ENCODE data around the gene FER. TPM values are rescaled to one million over a fixed set of nuclear protein-coding genes. Genes with fewer than 3 reads are reported as not detected.

Gene FER
- total and polyA plus RNA-seq, 2 donors: 2.8 to 8.8 TPM

DNA sequence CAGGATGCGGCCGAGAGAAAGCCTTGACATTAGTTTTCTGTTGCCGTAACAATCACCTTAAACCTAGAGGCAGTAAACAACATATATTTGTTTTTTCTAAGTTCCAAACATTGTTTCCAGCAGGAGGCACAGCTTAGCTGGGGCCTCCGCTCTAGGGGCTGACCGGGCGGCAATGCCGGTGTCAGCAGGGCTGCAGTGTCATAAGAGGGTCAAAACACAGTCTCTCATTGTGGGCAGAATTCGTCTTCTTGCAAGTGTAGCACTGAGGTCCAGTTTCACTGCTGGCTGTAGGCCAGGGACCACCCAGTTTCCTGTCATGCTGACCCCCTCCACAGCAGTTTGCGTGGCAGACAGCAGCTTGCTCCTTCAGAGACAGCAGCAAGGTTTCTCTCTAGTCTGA lies 475.8 kb downstream of the FER start:
- H3K36me3 ChIP-seq (ENCODE audit: control insufficient read depth in 2 of 2, insufficient read depth in 2 of 2, low read length in 1 of 2): no peaks in the 10 kb centered on the region
- H3K4me1 ChIP-seq (ENCODE audit: control insufficient read depth in 2 of 2, insufficient read depth in 2 of 2, low read length in 2 of 2): no peaks in the 10 kb centered on the region
- no peaks in the 10 kb centered on the region for H3K27me3 ChIP-seq (ENCODE audit: control insufficient read depth in 2 of 2, insufficient read depth in 1 of 2, low read length in 1 of 2)
- 93% methylated on average over 9 of the region's 9 CpGs for WGBS
- no peak for DNase-seq (ENCODE audit: low read depth in 6 of 9, low spot score in 9 of 9)
- no peak overlapping the region for H3K27ac ChIP-seq (ENCODE audit: low read depth in 1 of 2, low read length in 1 of 2)
- no peak overlapping the region for H3K4me3 ChIP-seq (ENCODE audit: low read length in 2 of 2)
- no peaks in the 10 kb centered on the region for H3K9me3 ChIP-seq (ENCODE audit: control insufficient read depth in 2 of 2, insufficient read depth in 1 of 2, low read length in 1 of 2)

DNA sequence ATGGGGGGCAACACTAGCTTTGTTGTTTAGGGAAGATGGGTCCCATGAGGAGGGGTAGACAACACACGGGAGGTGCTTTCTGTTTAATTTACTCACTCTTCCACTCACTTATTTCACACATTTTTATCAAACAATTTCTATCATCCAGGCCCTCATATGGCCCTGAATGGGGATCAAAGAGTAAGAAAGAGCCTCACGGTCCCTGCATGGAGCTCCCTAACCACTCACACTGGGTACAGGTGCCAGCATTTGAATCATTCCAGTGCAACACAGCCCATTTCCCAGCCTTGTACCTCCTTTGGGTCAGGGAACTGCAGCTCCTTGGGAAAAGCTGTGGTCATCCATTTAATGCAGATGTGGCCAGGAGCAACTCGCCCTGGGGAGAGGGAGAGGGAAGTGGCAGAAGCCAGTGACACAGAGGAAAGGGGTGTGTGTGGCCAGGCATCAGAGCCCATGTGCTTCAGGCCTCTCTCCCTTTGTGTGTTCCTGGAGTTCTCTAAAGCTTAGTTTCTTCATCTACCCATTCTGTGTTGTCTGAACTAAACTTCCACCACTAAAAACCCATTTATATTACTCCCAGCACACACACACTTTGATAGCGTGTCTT lies 476.7 kb downstream of the FER start:
- Histone ChIP-seq H3K36me3 (ENCODE audit: control insufficient read depth in 2 of 2, insufficient read depth in 2 of 2, low read length in 1 of 2) (no peaks in the 10 kb centered on the region), H3K27ac (ENCODE audit: low read depth in 1 of 2, low read length in 1 of 2) (no peak overlapping the region), H3K9me3 (ENCODE audit: control insufficient read depth in 2 of 2, insufficient read depth in 1 of 2, low read length in 1 of 2) (no peaks in the 10 kb centered on the region), H3K27me3 (ENCODE audit: control insufficient read depth in 2 of 2, insufficient read depth in 1 of 2, low read length in 1 of 2) (no peaks in the 10 kb centered on the region), H3K4me3 (ENCODE audit: low read length in 2 of 2) (no peak overlapping the region), H3K4me1 (ENCODE audit: control insufficient read depth in 2 of 2, insufficient read depth in 2 of 2, low read length in 2 of 2) (no peaks in the 10 kb centered on the region)
- no peak for DNase-seq (ENCODE audit: low read depth in 6 of 9, low spot score in 9 of 9)
- 90% methylated on average over 4 of the region's 4 CpGs for WGBS

DNA sequence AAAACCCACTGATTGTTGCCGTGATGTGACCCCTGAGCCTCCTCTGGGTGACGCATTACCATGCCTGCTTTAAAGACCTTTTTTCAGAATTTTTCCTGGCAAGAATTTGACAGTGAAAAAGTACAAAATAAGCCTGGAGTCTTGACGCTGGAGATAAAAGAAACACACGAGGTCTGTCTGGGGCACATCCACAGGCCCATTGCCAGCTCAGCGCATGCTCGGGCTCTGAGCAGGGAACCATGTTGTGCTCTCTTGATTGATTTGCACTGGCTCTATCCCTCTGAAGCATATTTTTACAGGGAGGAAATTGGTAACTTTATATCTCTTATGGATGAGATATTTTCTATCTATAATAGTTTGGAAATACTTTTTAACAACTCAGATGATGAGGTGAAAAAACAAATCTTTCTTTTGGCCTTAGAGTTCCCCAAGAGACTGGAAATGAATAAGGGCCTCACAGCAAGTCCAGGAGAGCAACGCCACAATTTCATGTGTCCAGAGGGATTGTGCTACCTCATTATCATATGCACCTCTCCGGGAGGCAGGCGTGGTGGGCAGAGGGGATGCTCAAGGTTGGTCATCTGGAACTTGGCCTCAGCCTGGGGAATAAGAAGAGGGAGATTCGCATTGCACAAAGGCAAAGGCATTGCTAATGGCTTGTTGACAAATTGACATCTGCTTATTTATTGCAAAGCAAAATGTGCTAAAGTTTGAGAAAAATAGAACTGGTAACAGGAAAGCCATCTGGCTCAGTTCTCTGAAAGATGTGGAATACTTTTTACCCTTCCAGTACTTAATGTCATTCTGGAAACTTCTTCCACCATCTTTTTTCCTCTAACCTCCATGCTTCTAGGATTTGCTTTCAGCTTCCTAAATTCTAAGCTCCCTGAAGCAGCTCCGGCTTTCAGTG lies 478.3 kb downstream of the FER start:
- Histone ChIP-seq H3K27ac (ENCODE audit: low read depth in 1 of 2, low read length in 1 of 2) (no peak overlapping the region), H3K27me3 (ENCODE audit: control insufficient read depth in 2 of 2, insufficient read depth in 1 of 2, low read length in 1 of 2) (no peaks in the 10 kb centered on the region), H3K9me3 (ENCODE audit: control insufficient read depth in 2 of 2, insufficient read depth in 1 of 2, low read length in 1 of 2) (no peaks in the 10 kb centered on the region), H3K36me3 (ENCODE audit: control insufficient read depth in 2 of 2, insufficient read depth in 2 of 2, low read length in 1 of 2) (no peaks in the 10 kb centered on the region), H3K4me3 (ENCODE audit: low read length in 2 of 2) (no peak overlapping the region), H3K4me1 (ENCODE audit: control insufficient read depth in 2 of 2, insufficient read depth in 2 of 2, low read length in 2 of 2) (no peaks in the 10 kb centered on the region)
- WGBS: 94% methylated on average over 11 of the region's 11 CpGs
- no peak for DNase-seq (ENCODE audit: low read depth in 6 of 9, low spot score in 9 of 9)

DNA sequence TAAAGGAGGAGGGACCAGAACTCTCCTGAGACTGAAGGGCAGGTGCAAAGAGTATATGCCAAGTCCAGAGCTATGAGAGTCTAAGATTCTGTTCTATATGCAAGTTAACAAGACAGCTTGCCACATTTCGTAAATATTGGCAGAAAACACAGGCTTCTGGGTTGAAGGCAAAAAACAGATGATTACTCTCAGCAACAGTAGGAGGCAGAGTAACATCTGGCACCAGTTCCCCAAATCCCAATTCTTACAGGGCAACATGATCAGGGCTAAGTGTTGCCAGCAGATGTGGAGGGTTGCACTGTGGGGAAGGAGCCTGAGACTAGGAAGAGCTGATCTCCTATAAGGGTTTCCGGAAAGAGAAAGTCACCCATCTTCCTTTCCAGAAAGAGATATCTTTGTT lies 482.7 kb downstream of the FER start:
- Histone ChIP-seq H3K27me3 (ENCODE audit: control insufficient read depth in 2 of 2, insufficient read depth in 1 of 2, low read length in 1 of 2) (no peaks in the 10 kb centered on the region), H3K4me3 (ENCODE audit: low read length in 2 of 2) (no peak overlapping the region), H3K36me3 (ENCODE audit: control insufficient read depth in 2 of 2, insufficient read depth in 2 of 2, low read length in 1 of 2) (no peaks in the 10 kb centered on the region), H3K9me3 (ENCODE audit: control insufficient read depth in 2 of 2, insufficient read depth in 1 of 2, low read length in 1 of 2) (peaks cover 0 to 6% of the 10 kb centered on the region in 2 donors), H3K4me1 (ENCODE audit: control insufficient read depth in 2 of 2, insufficient read depth in 2 of 2, low read length in 2 of 2) (no peaks in the 10 kb centered on the region), H3K27ac (ENCODE audit: low read depth in 1 of 2, low read length in 1 of 2) (no peak overlapping the region)
- no peak for DNase-seq (ENCODE audit: low read depth in 6 of 9, low spot score in 9 of 9)
- 97% methylated on average over 2 of the region's 2 CpGs for WGBS

DNA sequence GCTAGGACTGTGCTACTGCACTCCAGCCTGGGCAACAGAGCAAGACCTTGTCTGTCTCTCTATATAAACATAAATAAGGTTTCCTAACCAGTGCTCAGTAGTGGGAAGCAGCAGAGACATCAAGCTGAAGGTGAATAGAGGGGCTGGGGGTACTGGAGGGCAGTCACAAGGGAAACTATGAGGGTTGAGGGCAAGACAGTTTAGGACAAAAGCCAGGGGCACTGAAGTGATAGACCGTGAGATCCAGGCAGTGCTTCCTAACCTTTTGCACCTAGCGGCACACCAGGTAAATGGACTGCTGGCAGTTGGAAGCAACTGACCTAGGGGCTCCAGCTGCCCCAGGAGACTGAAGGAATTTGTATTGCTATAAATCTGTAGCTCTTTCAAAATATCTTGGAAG lies 483.6 kb downstream of the FER start:
- DNase-seq (ENCODE audit: low read depth in 6 of 9, low spot score in 9 of 9): no peak
- 98% methylated on average over 2 of the region's 2 CpGs for WGBS
- Histone ChIP-seq H3K4me3 (ENCODE audit: low read length in 2 of 2) (no peak overlapping the region), H3K27me3 (ENCODE audit: control insufficient read depth in 2 of 2, insufficient read depth in 1 of 2, low read length in 1 of 2) (no peaks in the 10 kb centered on the region), H3K36me3 (ENCODE audit: control insufficient read depth in 2 of 2, insufficient read depth in 2 of 2, low read length in 1 of 2) (no peaks in the 10 kb centered on the region), H3K4me1 (ENCODE audit: control insufficient read depth in 2 of 2, insufficient read depth in 2 of 2, low read length in 2 of 2) (no peaks in the 10 kb centered on the region), H3K9me3 (ENCODE audit: control insufficient read depth in 2 of 2, insufficient read depth in 1 of 2, low read length in 1 of 2) (peaks cover 0 to 9% of the 10 kb centered on the region in 2 donors), H3K27ac (ENCODE audit: low read depth in 1 of 2, low read length in 1 of 2) (no peak overlapping the region)

DNA sequence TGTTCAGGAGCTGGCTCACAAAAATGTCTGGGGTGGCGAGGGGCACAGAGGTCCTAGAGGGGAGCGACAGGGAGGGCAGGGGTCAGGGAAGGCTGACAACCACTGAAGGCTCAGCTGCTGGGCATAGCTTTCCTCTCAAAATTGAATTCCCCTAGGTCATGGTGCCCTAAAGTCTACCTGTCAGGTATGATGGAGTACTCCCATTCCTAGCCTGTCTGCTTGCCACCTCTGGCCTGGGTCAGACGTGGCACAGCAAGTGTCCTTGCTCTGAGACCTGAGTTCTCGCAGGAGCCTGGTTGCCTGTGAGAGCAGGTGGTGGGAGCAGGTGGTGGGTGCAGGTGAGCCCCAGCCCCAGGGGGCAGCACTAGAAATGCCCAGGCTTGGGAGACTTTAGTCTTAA lies 486.7 kb downstream of the FER start:
- Histone ChIP-seq H3K4me3 (ENCODE audit: low read length in 2 of 2) (no peak overlapping the region), H3K4me1 (ENCODE audit: control insufficient read depth in 2 of 2, insufficient read depth in 2 of 2, low read length in 2 of 2) (no peaks in the 10 kb centered on the region), H3K36me3 (ENCODE audit: control insufficient read depth in 2 of 2, insufficient read depth in 2 of 2, low read length in 1 of 2) (no peaks in the 10 kb centered on the region), H3K27me3 (ENCODE audit: control insufficient read depth in 2 of 2, insufficient read depth in 1 of 2, low read length in 1 of 2) (peaks cover 0 to 9% of the 10 kb centered on the region in 2 donors), H3K27ac (ENCODE audit: low read depth in 1 of 2, low read length in 1 of 2) (no peak overlapping the region), H3K9me3 (ENCODE audit: control insufficient read depth in 2 of 2, insufficient read depth in 1 of 2, low read length in 1 of 2) (peaks cover 0 to 11% of the 10 kb centered on the region in 2 donors)
- no peak for DNase-seq (ENCODE audit: low read depth in 6 of 9, low spot score in 9 of 9)
- WGBS: 94% methylated on average over 4 of the region's 4 CpGs

DNA sequence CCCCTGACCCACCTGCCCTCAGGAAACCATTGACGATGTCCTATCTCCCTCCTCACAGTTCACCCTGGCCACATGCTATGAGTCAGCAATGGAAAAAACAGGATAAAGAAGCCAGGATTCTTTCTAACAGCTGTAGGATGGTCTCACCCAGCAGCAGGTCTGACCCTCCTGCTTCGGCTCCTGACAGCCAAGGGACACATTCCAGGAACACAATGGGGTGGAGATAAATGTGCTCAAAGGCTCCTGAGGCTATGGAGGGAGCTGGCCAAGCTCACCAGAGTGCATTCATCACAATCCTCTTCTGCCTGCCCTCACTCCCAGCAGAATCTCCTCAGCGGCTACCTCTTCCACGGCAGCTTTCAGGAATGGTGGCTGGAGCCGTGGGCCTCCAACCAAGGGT lies 491.8 kb downstream of the FER start:
- WGBS: 97% methylated on average over 5 of the region's 5 CpGs
- no peaks in the 10 kb centered on the region for H3K4me1 ChIP-seq (ENCODE audit: control insufficient read depth in 2 of 2, insufficient read depth in 2 of 2, low read length in 2 of 2)
- peaks cover 0 to 8% of the 10 kb centered on the region in 2 donors for H3K9me3 ChIP-seq (ENCODE audit: control insufficient read depth in 2 of 2, insufficient read depth in 1 of 2, low read length in 1 of 2)
- no peak overlapping the region for H3K27ac ChIP-seq (ENCODE audit: low read depth in 1 of 2, low read length in 1 of 2)
- H3K4me3 ChIP-seq (ENCODE audit: low read length in 2 of 2): no peak overlapping the region
- peaks cover 0 to 28% of the 10 kb centered on the region in 2 donors for H3K27me3 ChIP-seq (ENCODE audit: control insufficient read depth in 2 of 2, insufficient read depth in 1 of 2, low read length in 1 of 2)
- H3K36me3 ChIP-seq (ENCODE audit: control insufficient read depth in 2 of 2, insufficient read depth in 2 of 2, low read length in 1 of 2): no peaks in the 10 kb centered on the region
- DNase-seq (ENCODE audit: low read depth in 6 of 9, low spot score in 9 of 9): no peak

DNA sequence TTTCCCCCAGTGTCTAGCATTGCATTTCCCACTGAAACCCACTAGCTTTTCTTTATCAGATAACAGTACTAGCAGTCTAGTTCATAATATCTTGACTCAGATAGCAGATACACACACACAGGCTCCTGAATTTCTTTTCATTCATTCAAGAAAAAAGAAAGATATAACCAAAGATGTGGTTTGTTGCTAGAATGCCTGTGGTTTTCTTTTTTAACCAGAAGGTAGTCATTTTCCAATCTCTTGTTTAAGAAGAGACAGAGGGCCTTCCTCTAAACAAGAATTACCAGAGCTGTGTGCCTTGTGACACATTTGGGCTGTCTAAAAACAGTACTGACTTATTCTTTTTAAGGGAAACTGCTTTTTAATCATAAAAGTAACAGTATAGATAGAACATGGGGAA lies 494.8 kb downstream of the FER start:
- Histone ChIP-seq H3K9me3 (ENCODE audit: control insufficient read depth in 2 of 2, insufficient read depth in 1 of 2, low read length in 1 of 2) (peaks cover 0 to 15% of the 10 kb centered on the region in 2 donors), H3K36me3 (ENCODE audit: control insufficient read depth in 2 of 2, insufficient read depth in 2 of 2, low read length in 1 of 2) (no peaks in the 10 kb centered on the region), H3K27ac (ENCODE audit: low read depth in 1 of 2, low read length in 1 of 2) (no peak overlapping the region), H3K4me1 (ENCODE audit: control insufficient read depth in 2 of 2, insufficient read depth in 2 of 2, low read length in 2 of 2) (no peaks in the 10 kb centered on the region), H3K27me3 (ENCODE audit: control insufficient read depth in 2 of 2, insufficient read depth in 1 of 2, low read length in 1 of 2) (peaks cover 0 to 31% of the 10 kb centered on the region in 2 donors), H3K4me3 (ENCODE audit: low read length in 2 of 2) (no peak overlapping the region)
- DNase-seq (ENCODE audit: low read depth in 6 of 9, low spot score in 9 of 9): peak in 2 of 9 donors; percentile 5 to 41

DNA sequence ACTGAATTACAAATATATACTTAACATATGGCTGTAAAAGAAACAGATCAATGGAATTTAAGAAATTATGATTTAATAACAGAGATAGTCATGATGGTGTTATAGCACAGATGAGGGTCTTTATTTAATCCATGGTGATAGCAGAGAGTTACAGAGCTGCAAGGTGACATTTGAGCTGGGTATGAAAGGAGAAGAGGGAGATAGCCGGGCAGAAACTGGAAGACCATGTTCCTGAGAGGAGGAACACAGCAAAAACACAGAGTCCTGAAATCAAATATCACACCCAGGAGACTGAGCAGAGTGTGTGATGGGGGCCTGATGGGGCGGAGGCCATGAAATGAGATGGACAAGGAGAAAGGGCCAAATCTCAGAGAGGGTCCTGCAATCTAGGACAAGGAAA lies 498.7 kb downstream of the FER start:
- Histone ChIP-seq H3K9me3 (ENCODE audit: control insufficient read depth in 2 of 2, insufficient read depth in 1 of 2, low read length in 1 of 2) (peaks cover 0 to 15% of the 10 kb centered on the region in 2 donors), H3K36me3 (ENCODE audit: control insufficient read depth in 2 of 2, insufficient read depth in 2 of 2, low read length in 1 of 2) (no peaks in the 10 kb centered on the region), H3K4me3 (ENCODE audit: low read length in 2 of 2) (no peak overlapping the region), H3K27me3 (ENCODE audit: control insufficient read depth in 2 of 2, insufficient read depth in 1 of 2, low read length in 1 of 2) (peaks cover 0 to 10% of the 10 kb centered on the region in 2 donors), H3K27ac (ENCODE audit: low read depth in 1 of 2, low read length in 1 of 2) (no peak overlapping the region), H3K4me1 (ENCODE audit: control insufficient read depth in 2 of 2, insufficient read depth in 2 of 2, low read length in 2 of 2) (no peaks in the 10 kb centered on the region)
- DNase-seq (ENCODE audit: low read depth in 6 of 9, low spot score in 9 of 9): no peak
- WGBS: 96% methylated on average over 2 of the region's 2 CpGs
